Stimulated activated CD8-positive, alpha-beta memory T cell treated with anti-CD3 and anti-CD28 coated beads, Interleukin-12 subunit alpha, Interleukin-12 subunit beta, amount 100 ng/mL, for 24 hours (primary cell): ENCODE results near the gene SLC35B2.

Experiments
- DNase-seq: peaks from one replicate; pipeline ENCODE4 v3.0.0-alpha.2; 2020; ENCODE audit errors: extremely low read depth

The SLC35B2 gene

DNA sequence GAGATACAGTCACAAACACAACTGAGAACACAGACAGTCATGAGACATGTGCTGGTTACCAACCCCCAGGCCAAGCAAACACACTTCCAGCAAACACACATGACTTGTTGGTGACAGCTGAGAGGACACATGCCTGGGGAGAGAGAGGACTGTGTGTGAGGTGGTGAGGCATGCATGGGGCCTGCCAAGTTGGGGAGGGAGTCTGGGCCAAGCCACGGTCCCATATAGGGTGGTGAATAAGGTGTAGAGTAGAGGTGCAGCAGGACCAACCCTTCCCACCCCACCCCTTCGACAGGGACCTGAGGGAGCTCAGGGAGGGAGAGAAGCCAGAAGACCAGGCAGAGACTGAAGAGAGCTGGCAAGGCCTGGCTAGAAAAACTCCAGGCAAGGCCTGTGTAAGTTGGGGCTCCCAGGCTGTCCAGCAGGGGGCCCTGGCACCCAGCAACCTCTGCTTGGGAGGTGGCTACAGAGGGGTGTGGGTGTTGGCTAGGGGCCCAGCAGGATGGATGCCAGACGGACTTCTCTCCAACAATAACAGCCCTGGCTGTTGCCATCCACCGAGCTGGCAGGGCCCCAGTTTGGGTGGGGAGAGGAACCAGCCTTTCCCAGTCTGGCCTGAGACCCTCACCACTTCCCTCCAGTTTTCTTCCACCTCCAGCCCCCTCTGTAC lies 35.9 kb downstream of the SLC35B2 start:
- DNase-seq, result peak; percentile 44

DNA sequence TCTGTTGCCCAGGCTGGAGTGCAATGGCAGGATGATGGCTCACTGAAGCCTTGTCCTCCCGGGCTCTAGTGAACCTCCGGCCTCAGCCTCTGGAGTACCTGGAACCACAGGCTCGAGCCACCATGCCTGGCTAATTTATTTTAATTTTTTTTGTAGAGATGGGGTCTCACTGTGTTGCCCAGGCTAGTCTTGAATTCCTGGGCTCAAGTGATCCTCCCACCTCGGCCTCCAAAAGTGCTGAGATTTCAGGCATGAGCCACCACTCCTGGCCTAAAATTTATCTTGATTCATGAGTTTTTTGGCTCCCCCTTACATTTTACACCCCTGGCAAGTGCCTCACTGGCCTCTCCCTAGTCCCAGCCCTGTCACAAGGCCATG lies 36.4 kb downstream of the SLC35B2 start:
- DNase-seq, result no peak

DNA sequence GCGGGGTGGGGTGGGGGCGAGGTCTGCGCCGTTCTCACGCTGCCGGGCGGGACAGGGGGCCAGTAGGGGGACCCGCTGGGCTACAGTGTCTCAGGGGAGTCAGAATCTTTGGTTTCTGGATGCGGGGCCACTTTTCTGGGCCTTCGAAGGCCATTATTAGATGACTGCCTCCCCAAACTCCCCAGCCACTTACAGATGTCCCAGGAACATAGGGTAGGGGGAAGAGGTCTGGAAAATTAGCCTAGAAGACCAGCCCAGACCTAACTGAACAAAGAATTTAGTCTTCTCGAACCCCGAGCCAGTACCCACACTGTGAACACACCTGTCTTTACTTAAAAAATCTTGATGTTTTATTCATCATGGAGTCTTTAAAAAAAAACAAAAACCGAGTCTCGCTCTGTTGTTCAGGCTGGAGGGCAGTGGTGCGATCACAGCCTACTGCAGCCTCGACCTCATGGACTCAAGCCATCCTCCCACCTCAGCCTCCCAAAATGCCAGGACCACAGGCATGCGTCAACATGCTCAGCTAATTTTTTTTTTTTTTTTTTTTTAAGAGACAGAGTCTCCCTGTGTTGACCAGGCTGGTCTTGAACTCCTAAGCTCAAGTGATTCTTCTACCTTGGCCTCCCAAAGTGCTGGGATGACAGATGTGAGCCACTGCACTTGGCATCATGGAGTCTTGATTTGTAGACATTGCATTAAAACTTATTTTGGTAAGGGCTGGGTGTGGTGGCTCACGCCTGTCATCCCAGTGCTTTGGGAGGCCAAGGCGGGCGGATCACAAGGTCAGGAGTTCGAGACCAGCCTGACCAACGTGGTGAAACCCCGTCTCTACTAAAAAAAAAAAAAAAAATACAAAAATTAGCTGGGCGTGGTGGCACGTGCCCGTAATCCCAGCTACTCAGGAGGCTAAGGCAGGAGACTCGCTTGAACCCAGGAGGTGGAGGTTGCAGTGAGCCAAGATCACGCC lies 37.2 kb downstream of the SLC35B2 start:
- DNase-seq, result no peak

DNA sequence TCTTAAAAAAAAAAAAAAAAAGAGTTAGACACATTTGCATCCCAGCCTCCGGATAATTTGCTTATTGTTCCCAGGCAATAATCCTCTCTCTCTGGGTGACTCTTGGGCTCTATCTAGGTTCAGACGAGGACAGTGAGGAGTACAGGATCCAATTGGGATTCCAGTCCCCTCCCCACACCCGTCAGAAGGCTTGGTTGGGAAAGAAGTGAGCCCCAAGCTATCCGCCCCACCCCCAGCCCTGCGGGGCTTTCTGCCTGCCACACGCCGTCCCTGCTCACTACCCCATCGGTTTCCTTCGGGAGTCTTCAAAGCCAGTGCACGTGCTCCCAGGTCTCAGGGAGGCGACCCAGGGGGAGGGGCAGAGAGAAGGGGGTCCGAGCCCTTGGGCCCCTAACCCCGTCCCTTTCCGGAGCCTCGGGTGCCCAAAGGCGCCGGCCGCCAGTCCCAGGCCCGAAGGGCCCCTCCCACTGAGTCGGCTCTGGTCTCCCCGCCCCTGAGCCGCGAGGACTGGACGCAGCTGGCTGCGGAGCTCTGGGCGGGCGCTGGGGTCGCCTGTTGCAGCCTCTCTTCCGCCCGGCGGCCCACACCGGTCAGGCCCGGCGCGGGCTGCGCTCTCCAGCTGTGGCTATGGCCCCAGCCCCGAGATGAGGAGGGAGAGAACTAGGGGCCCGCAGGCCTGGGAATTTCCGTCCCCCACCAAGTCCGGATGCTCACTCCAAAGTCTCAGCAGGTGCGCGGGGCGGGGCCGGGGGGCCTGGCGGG lies 38.1 kb downstream of the SLC35B2 start:
- DNase-seq, result no peak

DNA sequence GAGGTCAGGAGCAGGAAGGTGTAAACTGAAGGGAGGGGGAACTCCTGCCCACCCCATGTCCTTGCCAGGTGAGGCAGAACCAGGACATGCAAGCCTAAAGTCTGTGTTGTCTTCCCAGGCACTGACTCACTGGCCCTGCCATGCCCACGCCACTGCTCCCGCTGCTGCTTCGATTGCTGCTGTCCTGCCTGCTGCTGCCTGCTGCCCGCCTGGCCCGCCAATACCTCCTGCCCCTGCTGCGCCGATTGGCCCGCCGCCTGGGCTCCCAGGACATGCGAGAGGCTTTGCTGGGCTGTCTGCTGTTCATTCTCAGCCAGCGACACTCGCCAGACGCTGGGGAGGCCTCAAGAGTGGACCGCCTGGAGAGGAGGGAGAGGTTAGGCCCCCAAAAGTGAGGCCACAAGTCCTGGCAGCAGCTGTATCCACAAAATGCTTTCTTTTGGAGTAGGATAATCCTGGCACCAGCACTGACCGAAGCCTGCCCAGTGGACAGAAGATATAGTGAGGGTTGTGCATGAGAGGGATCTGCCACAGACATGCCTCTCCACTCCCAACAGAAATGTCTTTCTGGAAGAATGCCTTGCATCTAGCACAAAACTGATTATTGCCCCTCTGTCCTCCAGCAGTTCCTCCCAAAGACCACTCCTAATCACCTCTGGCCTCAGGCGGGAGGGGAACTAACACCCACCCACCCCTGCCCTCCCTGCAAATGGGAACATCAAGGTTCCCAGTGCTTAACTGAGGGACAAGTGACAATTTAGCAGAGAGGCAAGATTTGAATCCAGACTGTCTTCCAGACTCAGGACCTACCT lies 39.8 kb downstream of the SLC35B2 start:
- DNase-seq, result no peak

DNA sequence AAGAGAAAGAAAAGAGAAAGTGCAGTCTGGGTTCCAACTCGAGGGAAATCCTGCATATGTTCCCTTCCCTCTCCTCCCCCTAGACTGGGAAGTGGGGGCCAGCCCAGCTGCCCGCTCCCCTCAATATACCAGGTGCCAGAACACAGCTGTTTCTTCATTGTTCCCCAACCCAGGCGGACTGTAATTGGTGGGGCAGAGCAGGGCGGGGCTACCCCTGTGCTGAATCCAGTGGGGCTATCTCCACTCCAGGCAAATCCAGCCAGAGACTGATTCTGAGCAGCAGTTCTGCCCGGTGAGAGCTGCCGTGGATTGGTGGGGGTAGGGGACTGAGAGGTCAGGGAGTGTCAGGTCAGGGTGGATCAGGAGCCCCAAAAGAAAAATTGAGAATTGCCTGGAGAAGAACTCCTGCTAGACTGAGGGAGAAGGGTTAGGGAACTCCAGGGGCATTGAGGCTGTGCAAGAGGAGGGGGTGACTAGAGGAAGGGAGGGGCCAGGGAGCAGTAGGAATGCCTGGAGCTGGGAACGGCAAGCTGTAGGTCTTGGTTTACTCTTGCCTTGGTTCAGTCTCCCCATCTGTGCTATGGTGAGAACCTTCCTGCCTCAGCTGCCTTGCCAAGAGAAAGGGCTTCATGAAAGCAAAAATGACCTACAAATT lies 40.5 kb downstream of the SLC35B2 start, which contains the start of gene MYMX:
Gene MYMX, plus strand, starts transcription at position 250 of the 655 bp plus-strand sequence. CDS start 546 bp downstream, outside the sequence.
- no peak for DNase-seq

DNA sequence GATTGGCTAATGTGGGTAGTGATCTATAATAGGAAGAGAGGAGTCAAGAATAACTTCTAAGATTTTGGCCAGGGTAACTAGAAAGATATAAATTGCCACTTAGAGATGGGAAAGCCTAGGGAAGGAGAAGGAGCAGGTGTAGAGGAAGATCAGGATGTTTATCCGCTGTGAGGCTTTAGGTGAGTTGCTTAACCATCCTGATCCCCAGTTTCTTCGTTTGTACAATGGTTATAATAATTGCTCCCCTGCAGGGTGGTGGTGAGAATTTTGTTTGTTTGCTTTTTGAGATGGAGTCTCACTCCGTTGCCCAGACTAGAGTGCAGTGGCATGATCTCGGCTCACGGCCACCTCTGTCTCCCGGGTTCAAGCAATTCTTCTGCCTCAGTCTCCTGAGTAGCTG lies 43.0 kb downstream of the SLC35B2 start:
- DNase-seq, result no peak

DNA sequence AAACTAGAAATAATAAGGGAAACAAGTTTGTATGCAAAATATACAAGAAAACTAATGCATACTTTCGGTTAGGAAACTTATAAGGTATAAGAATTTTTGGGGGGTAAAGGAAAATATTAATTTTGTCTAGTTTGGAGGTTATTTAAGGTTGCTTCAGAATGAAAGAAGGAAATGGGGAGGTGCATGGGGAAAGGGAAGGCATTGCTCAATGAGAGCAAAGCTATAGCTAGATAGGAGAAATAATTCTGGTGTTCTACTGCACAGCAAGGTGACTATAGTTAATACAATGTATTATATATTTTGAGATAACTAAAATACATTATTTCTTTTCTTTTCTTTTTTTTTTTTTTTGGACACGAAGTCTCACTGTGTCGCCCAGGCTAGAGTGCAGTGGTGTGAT lies 46.0 kb downstream of the SLC35B2 start:
- DNase-seq, result no peak

DNA sequence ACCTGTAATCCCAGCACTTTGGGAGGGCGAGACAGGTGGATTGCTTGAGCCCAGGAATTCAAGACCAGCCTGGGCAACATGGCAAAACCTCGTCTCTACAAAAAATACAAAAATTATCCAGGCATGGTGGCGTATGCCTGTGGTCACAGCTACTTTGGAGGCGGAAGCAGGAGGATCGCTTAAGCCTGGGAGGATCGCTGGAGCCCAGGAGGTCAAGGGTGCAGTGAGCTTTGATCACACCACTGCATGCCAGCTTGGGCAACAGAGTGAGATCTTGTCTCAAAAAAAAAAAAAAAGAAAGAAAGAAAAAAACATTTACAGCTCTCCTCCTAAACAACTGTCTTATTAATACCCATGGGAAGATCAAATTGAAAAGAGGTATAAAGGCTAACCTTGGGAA lies 49.4 kb downstream of the SLC35B2 start:
- DNase-seq, result no peak
